ENCODE measurements around the gene RTTN. TPM values are rescaled to one million over a fixed set of nuclear protein-coding genes. Genes with fewer than 3 reads are reported as not detected.

RTTN gene
- total RNA-seq, 1 experiment from 2014 or later: 21.5 TPM

- TF ChIP-seq ZNF281 (CRISPR knock-in tag; IDR thresholded peaks at IDR 0.05) (no peak), SP1 (CRISPR knock-in tag; conservative IDR thresholded peaks at IDR 0.05) (no peak)
- TF ChIP-seq, protein P1, sequence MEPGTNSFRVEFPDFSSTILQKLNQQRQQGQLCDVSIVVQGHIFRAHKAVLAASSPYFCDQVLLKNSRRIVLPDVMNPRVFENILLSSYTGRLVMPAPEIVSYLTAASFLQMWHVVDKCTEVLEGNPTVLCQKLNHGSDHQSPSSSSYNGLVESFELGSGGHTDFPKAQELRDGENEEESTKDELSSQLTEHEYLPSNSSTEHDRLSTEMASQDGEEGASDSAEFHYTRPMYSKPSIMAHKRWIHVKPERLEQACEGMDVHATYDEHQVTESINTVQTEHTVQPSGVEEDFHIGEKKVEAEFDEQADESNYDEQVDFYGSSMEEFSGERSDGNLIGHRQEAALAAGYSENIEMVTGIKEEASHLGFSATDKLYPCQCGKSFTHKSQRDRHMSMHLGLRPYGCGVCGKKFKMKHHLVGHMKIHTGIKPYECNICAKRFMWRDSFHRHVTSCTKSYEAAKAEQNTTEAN (CRISPR knock-in tag; IDR thresholded peaks at IDR 0.05): no peak
Measured at GRCh38 chr18:70078106-70078505, 127.4 kb downstream of the RTTN start (continued).

GRCh38 chr18:70075906-70076305, 129.6 kb downstream of the RTTN start:
- H3K9me3 Mint-ChIP-seq: peaks cover 9% of the 10 kb centered on the region
- H3K36me3 Mint-ChIP-seq: peaks cover 8% of the 10 kb centered on the region
- ChIA-PET CTCF (no interaction called here), POLR2A (no interaction called here)
- ATAC-seq (no peak), DNase-seq (ENCODE audit: low spot score) (no peak)
- no peak overlapping the region for H3K27ac Mint-ChIP-seq
- no peak overlapping the region for H3K4me3 Mint-ChIP-seq
- no peaks in the 10 kb centered on the region for H3K27me3 Mint-ChIP-seq (ENCODE audit: low read depth)
- TF ChIP-seq KAT7 (CRISPR knock-in tag; IDR thresholded peaks at IDR 0.05; ENCODE audit: borderline replicate concordance) (no peak), TCF7 (CRISPR knock-in tag; IDR thresholded peaks at IDR 0.05; ENCODE audit: low read depth) (no peak), E2F1 (CRISPR knock-in tag; IDR thresholded peaks at IDR 0.05) (no peak), HMGA2 (CRISPR knock-in tag; IDR thresholded peaks at IDR 0.05) (no peak), PREB (CRISPR knock-in tag; IDR thresholded peaks at IDR 0.05; ENCODE audit: borderline replicate concordance) (no peak), ZNF396 (CRISPR knock-in tag; IDR thresholded peaks at IDR 0.05; ENCODE audit: borderline replicate concordance) (no peak), CREM (CRISPR knock-in tag; IDR thresholded peaks at IDR 0.05) (no peak), MLX (CRISPR knock-in tag; IDR thresholded peaks at IDR 0.05) (no peak), ATF3 (CRISPR knock-in tag; conservative IDR thresholded peaks at IDR 0.05) (no peak), PRRX2 (CRISPR knock-in tag; IDR thresholded peaks at IDR 0.05) (no peak), ATF1 (CRISPR knock-in tag; IDR thresholded peaks at IDR 0.05) (no peak), ZNF423 (CRISPR knock-in tag; IDR thresholded peaks at IDR 0.05) (no peak), ELF4 (CRISPR knock-in tag; IDR thresholded peaks at IDR 0.05; ENCODE audit: low read depth) (no peak), CTCF (IDR thresholded peaks at IDR 0.05) (no peak), RELA (CRISPR knock-in tag; IDR thresholded peaks at IDR 0.05; ENCODE audit: borderline replicate concordance) (no peak), STAT6 (CRISPR knock-in tag; conservative IDR thresholded peaks at IDR 0.05; ENCODE audit: low read depth) (no peak), CBFB (CRISPR knock-in tag; IDR thresholded peaks at IDR 0.05; ENCODE audit: low read depth) (no peak)
- TF ChIP-seq, protein P1 (CRISPR knock-in tag; IDR thresholded peaks at IDR 0.05): no peak
- TF ChIP-seq, protein P2, sequence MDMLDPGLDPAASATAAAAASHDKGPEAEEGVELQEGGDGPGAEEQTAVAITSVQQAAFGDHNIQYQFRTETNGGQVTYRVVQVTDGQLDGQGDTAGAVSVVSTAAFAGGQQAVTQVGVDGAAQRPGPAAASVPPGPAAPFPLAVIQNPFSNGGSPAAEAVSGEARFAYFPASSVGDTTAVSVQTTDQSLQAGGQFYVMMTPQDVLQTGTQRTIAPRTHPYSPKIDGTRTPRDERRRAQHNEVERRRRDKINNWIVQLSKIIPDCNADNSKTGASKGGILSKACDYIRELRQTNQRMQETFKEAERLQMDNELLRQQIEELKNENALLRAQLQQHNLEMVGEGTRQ (CRISPR knock-in tag; IDR thresholded peaks at IDR 0.05): no peak
- H3K4me1 Mint-ChIP-seq: no peaks in the 10 kb centered on the region
